UCSD-AML1 (cell line): ENCODE results near the gene LHPP.

ENCODE experiments used
- DNase-seq: peaks from one replicate; lab custom pipeline; 2025; ENCODE audit not compliant: unreplicated experiment; lab: John Stamatoyannopoulos, UW

LHPP gene

GRCh38 chr10:124496150-124496549 is 34.5 kb downstream of the LHPP start:
- no peak for DNase-seq

- no peak for DNase-seq
These were observed 35.0 kb downstream of the LHPP start for GRCh38 chr10:124496620-124497019.

GRCh38 chr10:124497196-124497881 is 35.7 kb downstream of the LHPP start:
- no peak for DNase-seq

GRCh38 chr10:124498056-124498455 is 36.4 kb downstream of the LHPP start:
- DNase-seq: no peak

GRCh38 chr10:124500757-124501156 is 39.1 kb downstream of the LHPP start:
- DNase-seq: no peak

- no peak for DNase-seq
These were observed 43.1 kb downstream of the LHPP start for GRCh38 chr10:124504711-124505110.

GRCh38 chr10:124505279-124505678 is 43.7 kb downstream of the LHPP start:
- DNase-seq: no peak

GRCh38 chr10:124508070-124508667 is 46.5 kb downstream of the LHPP start:
- DNase-seq: no peak

- DNase-seq: no peak
These were observed 47.4 kb downstream of the LHPP start for GRCh38 chr10:124508907-124509454.

GRCh38 chr10:124509880-124510632 is 48.4 kb downstream of the LHPP start:
- DNase-seq: no peak

GRCh38 chr10:124510759-124511158 is 49.1 kb downstream of the LHPP start:
- DNase-seq: no peak

GRCh38 chr10:124511205-124512039 is 49.8 kb downstream of the LHPP start:
- no peak for DNase-seq

GRCh38 chr10:124512040-124512428 is 50.4 kb downstream of the LHPP start:
- DNase-seq: no peak

- DNase-seq: no peak
These were observed 51.0 kb downstream of the LHPP start for GRCh38 chr10:124512600-124512999.

- no peak for DNase-seq
These were observed 53.8 kb downstream of the LHPP start for GRCh38 chr10:124515244-124515970.

GRCh38 chr10:124516181-124516580 is 54.6 kb downstream of the LHPP start:
- no peak for DNase-seq

GRCh38 chr10:124516746-124517397 is 55.2 kb downstream of the LHPP start:
- no peak for DNase-seq

- DNase-seq: no peak
These were observed 55.8 kb downstream of the LHPP start for GRCh38 chr10:124517461-124517860.

GRCh38 chr10:124517931-124518330 is 56.3 kb downstream of the LHPP start:
- DNase-seq: no peak

- DNase-seq: no peak
These were observed 56.7 kb downstream of the LHPP start for GRCh38 chr10:124518366-124518765.
